HepG2 (cell line): ENCODE measurements around the gene TMEM214. TPM values are rescaled to one million over a fixed set of nuclear protein-coding genes. Genes with fewer than 3 reads are reported as not detected.

Experiments used
- ARNT2 ChIP-seq: sonication (generic); formaldehyde crosslinking; IDR thresholded peaks from 2 replicates; pipeline ENCODE4 v1.8.0; 2022; ENCODE audit warnings: mild to moderate bottlenecking, low read depth, missing genetic modification reagents, moderate library complexity
- DNMT3B ChIP-seq: conservative IDR thresholded peaks from 2 replicates; pipeline ENCODE4 v1.6.1; 2016; ENCODE audit warnings: missing biosample characterization, control low read depth
- NCOA1 ChIP-seq: sonication (generic); formaldehyde crosslinking; IDR thresholded peaks from 2 replicates; pipeline ENCODE4 v1.9.0; 2021; ENCODE audit warnings: missing genetic modification reagents
- SSRP1 ChIP-seq: IDR thresholded peaks from 2 replicates; pipeline ENCODE4 v1.6.1; 2016; ENCODE audit warnings: control low read depth
- XBP1 ChIP-seq: sonication (generic); formaldehyde crosslinking; IDR thresholded peaks from 2 replicates; pipeline ENCODE4 v1.5.0; 2020; ENCODE audit warnings: missing genetic modification reagents
- ZNF607 ChIP-seq: sonication (generic); formaldehyde crosslinking; IDR thresholded peaks from 2 replicates; pipeline ENCODE4 v1.5.1; 2020; ENCODE audit warnings: missing genetic modification reagents, mild to moderate bottlenecking, borderline replicate concordance
- ZNF660 ChIP-seq: sonication (generic); formaldehyde crosslinking; IDR thresholded peaks from 2 replicates; pipeline ENCODE4 v1.5.1; 2020; ENCODE audit warnings: mild to moderate bottlenecking, low read depth, missing genetic modification reagents, borderline replicate concordance
- polyA plus RNA-seq, 8 experiments: library from polyadenylated mRNA; depleted of rRNA in 3 of 8; stranded (reverse) in 7 of 8; unstranded in 1 of 8; fragments of >200 nt; fragmentation: Illumina TruSeq in 4 of 8; extraction: Trizol in 4 of 8; gene quantifications; 2 replicates each; pipeline versions ENCODE4 v1.2.1 to v1.2.3, GENCODE V29; 2011 to 2016; ENCODE audit warnings: low read depth in 4 of 8, missing spikeins in 1 of 8, mixed read lengths in 1 of 8; ENCODE audit not compliant: insufficient read depth in 1 of 8
- total RNA-seq, 5 experiments: library from RNA; depleted of rRNA; stranded (reverse); fragments of >200 nt; fragmentation: Illumina TruSeq; extraction: Trizol; gene quantifications; 2 replicates each; pipeline ENCODE4 v1.2.3, GENCODE V29; 2016; ENCODE audit warnings: low read depth in 1 of 5
- TF ChIP-seq, protein P1 (sequence below): IDR thresholded peaks from 2 replicates; pipeline ENCODE4 v1.6.1; 2016; ENCODE audit warnings: low read depth, missing genetic modification reagents, missing compliant biosample characterization
- TF ChIP-seq, protein P2 (sequence below): sonication (generic); formaldehyde crosslinking; IDR thresholded peaks from 2 replicates; pipeline ENCODE4 v1.9.0; 2021; ENCODE audit warnings: missing genetic modification reagents, borderline replicate concordance
- TF ChIP-seq, protein P3 (sequence below): sonication (generic); formaldehyde crosslinking; IDR thresholded peaks from 2 replicates; pipeline ENCODE4 v1.5.0; 2020; ENCODE audit warnings: missing genetic modification reagents

The TMEM214 gene
- total and polyA plus RNA-seq, 2 of the 13 experiments (the other 11 are each of a cell fraction or from before 2014, with no cell fraction given): 58.3 to 132 TPM

DNA sequence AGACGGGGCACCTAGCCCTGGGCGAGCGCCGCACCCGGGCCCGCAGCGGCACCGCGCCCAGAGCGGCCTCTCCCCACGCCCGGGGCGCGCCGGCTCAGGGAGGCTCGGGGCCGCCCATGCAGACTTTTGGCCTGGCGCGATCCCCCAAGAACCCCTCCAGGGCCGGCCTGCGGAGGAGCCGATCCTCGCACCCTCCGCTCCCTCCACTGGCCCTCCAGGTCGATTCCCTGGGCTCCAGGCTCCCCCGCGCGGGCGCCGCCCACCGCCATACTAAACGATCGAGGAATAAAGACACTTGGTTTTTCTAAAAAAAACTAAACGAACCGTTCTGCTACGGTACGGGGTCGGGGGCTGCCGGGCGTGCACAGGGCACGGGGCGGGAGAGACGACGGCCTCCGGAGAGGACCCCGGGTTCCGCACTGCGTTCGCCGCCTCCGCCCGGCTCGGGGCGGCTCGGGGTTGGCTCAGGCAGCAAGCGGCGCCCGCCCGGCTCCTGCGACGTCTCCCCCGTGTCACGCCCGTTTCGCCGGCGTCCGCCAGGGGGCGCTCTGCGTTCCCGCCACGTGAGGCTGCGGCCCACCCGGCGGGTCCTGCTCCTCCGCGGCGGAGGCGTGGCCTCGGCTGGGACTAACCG lies 53.4 kb downstream of the TMEM214 start (continued):
- peak; percentile 64; the same call in 1 of the 2 replicates for TF ChIP-seq SSRP1
- TF ChIP-seq DNMT3B (CRISPR knock-in tag): no peak; the same call in 1 of the 2 replicates
- TF ChIP-seq NCOA1 (CRISPR knock-in tag): no peak
- TF ChIP-seq, protein P1, sequence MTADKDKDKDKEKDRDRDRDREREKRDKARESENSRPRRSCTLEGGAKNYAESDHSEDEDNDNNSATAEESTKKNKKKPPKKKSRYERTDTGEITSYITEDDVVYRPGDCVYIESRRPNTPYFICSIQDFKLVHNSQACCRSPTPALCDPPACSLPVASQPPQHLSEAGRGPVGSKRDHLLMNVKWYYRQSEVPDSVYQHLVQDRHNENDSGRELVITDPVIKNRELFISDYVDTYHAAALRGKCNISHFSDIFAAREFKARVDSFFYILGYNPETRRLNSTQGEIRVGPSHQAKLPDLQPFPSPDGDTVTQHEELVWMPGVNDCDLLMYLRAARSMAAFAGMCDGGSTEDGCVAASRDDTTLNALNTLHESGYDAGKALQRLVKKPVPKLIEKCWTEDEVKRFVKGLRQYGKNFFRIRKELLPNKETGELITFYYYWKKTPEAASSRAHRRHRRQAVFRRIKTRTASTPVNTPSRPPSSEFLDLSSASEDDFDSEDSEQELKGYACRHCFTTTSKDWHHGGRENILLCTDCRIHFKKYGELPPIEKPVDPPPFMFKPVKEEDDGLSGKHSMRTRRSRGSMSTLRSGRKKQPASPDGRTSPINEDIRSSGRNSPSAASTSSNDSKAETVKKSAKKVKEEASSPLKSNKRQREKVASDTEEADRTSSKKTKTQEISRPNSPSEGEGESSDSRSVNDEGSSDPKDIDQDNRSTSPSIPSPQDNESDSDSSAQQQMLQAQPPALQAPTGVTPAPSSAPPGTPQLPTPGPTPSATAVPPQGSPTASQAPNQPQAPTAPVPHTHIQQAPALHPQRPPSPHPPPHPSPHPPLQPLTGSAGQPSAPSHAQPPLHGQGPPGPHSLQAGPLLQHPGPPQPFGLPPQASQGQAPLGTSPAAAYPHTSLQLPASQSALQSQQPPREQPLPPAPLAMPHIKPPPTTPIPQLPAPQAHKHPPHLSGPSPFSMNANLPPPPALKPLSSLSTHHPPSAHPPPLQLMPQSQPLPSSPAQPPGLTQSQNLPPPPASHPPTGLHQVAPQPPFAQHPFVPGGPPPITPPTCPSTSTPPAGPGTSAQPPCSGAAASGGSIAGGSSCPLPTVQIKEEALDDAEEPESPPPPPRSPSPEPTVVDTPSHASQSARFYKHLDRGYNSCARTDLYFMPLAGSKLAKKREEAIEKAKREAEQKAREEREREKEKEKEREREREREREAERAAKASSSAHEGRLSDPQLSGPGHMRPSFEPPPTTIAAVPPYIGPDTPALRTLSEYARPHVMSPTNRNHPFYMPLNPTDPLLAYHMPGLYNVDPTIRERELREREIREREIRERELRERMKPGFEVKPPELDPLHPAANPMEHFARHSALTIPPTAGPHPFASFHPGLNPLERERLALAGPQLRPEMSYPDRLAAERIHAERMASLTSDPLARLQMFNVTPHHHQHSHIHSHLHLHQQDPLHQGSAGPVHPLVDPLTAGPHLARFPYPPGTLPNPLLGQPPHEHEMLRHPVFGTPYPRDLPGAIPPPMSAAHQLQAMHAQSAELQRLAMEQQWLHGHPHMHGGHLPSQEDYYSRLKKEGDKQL (CRISPR knock-in tag): no peak
- TF ChIP-seq ZNF607 (CRISPR knock-in tag): peak; percentile 99
- TF ChIP-seq XBP1 (CRISPR knock-in tag): no peak
- TF ChIP-seq, protein P2, sequence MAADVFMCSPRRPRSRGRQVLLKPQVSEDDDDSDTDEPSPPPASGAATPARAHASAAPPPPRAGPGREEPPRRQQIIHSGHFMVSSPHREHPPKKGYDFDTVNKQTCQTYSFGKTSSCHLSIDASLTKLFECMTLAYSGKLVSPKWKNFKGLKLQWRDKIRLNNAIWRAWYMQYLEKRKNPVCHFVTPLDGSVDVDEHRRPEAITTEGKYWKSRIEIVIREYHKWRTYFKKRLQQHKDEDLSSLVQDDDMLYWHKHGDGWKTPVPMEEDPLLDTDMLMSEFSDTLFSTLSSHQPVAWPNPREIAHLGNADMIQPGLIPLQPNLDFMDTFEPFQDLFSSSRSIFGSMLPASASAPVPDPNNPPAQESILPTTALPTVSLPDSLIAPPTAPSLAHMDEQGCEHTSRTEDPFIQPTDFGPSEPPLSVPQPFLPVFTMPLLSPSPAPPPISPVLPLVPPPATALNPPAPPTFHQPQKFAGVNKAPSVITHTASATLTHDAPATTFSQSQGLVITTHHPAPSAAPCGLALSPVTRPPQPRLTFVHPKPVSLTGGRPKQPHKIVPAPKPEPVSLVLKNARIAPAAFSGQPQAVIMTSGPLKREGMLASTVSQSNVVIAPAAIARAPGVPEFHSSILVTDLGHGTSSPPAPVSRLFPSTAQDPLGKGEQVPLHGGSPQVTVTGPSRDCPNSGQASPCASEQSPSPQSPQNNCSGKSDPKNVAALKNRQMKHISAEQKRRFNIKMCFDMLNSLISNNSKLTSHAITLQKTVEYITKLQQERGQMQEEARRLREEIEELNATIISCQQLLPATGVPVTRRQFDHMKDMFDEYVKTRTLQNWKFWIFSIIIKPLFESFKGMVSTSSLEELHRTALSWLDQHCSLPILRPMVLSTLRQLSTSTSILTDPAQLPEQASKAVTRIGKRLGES: no peak; the same call in 1 of the 2 replicates
- TF ChIP-seq ARNT2 (CRISPR knock-in tag): peak; percentile 98
- no peak for TF ChIP-seq ZNF660 (CRISPR knock-in tag)
- TF ChIP-seq, protein P3, sequence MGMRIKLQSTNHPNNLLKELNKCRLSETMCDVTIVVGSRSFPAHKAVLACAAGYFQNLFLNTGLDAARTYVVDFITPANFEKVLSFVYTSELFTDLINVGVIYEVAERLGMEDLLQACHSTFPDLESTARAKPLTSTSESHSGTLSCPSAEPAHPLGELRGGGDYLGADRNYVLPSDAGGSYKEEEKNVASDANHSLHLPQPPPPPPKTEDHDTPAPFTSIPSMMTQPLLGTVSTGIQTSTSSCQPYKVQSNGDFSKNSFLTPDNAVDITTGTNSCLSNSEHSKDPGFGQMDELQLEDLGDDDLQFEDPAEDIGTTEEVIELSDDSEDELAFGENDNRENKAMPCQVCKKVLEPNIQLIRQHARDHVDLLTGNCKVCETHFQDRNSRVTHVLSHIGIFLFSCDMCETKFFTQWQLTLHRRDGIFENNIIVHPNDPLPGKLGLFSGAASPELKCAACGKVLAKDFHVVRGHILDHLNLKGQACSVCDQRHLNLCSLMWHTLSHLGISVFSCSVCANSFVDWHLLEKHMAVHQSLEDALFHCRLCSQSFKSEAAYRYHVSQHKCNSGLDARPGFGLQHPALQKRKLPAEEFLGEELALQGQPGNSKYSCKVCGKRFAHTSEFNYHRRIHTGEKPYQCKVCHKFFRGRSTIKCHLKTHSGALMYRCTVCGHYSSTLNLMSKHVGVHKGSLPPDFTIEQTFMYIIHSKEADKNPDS (CRISPR knock-in tag): no peak
